HG03095 (cell line): ENCODE data around the gene ACTG1.

ENCODE experiments used
- ATAC-seq: cut with Tn5 transposase; IDR thresholded peaks from one replicate; pipeline ENCODE4 v1.9.1; 2021; ENCODE audit warnings: moderate library complexity; ENCODE audit not compliant: unreplicated experiment

The ACTG1 gene

DNA sequence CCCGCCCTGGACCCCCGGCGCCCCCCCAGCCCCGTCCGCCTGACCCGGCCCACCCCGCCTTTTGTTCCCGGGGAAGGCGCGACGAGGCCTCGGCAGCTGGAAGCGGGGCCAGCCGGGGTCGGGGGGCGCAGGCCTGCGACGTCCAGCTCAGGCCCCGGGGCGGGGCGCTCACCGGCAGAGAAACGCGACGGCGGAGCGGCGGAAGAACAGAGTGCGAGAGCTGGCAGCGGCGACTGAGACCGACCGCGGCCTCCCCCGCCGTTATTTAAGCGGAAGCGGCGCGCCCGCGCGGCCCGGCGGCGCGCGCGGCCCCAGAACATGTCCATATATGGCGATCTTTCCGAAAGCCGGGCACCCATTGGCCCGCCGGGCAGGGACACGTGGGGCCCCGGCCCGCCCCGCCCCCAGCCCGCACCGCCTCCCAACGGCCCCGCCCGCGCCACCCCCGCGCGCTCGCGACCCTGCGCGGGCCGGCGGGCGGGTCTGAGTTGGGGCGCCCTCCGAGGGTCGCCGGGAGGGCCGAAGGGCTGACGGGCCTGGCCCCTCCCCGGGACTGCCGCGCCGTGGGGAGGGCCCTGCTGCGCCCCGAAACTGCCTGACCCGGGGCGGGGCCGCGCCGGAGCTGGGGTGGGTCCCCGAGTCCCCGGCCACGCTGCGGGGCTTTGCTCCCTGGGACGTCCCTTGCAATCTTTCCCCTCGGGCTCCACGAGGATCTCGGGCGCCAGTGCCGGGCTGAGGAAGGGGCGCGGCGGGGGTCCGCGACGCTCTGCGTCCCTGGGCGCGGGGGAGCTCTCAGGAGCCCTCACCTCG lies at the start of gene ACTG1:
Gene ACTG1, minus strand, starts transcription at position 238 of the 810 bp plus-strand sequence. CDS start 445 bp downstream, outside the sequence.
- peak; percentile 38 for ATAC-seq

DNA sequence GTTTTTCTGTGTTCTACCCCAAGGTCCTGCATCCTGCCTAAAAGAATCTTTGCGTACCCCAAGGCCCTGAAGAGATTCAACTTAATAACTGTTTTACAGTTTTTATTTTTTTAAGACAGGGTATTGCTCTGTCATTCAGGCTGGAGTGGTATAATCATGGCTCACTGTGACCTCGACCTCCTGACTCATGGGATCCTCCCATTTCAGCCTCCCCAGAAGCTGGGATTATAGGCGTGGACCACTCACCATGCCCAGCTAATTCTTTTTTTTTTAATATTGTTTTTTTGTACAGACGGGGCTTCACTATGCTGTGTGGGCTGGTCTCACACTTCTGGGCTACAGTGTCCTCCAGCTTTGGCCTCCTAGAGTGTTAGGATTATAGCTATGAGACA lies 48.9 kb upstream of the ACTG1 start:
- ATAC-seq, result no peak

DNA sequence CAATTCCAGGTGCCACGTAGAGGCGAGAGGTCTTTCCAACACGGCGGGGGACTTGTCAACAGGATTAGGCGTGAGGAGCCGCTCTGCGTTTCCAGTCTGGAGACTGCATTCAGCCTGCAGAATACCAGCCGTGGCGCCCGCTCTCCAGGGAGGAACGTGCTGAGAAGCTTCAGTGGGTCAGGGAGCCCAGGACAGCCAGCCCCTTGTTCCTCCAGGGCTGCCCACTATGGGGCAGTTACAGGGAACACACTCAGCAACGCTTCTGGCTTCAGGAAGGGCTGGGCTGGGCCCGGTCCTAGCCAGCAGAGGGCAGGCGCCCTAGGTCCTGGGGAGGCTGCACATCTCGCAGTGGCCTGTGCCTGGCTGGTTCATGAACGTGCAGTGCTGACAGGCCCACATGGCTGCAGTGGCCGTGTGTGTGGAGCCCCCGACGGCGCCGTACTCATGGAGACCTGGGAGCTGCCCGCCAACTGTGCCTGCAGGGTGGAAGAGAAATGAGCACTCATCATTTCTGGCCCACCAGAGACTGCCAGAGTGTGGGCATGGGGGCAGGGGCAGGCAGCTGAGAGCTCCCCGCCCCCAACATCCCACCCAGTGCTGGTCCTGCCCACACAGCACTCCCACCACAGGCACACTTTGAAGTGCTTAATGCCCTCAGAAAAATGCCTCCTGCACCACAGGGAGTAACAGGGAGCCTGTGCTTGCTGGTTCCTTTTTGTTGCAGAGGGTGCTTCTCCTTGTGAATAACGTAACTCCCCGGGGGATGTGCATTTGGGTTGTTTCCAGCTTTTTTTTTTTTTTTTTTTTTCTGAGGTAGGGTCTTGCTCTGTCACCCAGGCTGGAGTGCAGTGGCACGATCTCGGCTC lies 46.6 kb upstream of the ACTG1 start:
- ATAC-seq, result no peak

DNA sequence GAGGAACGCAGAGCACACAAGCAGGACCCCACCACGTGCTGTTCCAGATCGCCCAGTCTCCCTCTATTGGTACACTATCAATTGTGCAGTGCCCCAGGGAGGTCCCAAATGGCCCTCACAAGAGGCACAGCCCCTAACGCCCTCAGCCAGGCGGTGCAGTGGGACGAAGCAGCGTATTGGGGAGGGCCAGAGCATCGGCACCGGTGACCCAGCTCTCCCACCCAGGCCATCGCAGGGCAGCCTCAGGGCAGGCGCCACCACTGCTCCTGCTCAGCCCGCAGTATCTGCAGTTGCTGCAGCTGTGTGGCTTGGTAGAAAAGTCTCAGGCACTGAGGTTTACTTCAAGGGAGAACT lies 45.5 kb upstream of the ACTG1 start:
- no peak for ATAC-seq

DNA sequence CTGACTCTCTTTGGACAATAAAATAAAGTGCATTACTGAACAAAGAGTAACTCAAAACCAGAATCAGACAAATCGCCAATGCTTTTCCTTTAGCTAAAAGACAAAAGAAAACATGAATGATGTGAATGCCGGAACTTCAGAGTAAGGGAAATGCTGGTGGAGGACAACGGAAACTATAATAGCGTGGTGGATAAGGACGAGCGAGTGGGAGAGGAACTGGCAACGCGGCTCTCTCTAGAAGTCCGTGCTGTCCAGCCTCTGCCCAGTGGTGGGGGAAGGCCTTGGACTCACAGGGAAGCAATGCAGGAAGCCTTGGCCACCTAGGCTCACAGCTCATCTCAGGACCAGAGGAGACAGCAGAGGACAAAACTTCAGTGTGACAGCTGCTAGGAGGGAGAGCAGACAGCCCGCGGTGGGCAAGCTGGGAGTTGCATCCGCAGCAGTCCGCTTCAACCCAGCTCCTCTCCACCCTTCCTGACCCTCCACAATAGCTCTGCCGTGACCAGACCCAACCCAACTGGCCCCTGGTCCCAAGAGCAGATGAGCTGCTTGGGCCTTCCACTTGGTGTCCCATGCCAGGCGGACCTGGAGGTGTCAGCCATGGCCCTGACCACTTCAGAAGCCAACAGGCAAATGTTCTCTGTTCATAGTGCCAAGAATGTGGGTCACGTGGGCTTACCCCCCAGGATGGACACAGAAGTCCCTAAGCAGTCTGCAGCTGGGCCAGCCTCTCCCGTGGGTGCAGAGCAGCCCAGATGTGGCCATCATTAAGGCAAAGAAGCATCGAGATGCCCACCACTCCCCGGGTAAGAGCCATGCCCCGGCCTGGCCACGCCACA lies 44.9 kb upstream of the ACTG1 start:
- no peak for ATAC-seq

DNA sequence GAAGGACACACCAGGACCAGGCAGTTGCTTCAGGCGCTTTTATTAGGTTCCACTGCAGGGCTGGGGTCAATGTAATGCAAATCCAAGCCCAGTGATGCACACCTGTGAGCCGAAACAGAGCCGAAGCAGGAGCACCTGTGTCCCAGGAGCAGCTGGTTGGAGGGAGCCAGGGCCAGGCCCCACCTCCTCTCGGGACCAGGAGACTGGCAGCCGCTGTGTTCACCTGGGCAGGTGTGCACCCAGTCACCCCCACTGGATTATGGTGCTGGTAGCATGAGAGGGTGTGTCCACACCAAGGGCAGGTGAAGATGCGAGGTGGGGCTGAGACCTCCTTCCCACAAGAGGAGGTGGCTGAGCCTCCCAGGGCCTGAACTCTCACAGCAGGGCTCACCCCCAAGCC lies 44.3 kb upstream of the ACTG1 start:
- ATAC-seq, result no peak

DNA sequence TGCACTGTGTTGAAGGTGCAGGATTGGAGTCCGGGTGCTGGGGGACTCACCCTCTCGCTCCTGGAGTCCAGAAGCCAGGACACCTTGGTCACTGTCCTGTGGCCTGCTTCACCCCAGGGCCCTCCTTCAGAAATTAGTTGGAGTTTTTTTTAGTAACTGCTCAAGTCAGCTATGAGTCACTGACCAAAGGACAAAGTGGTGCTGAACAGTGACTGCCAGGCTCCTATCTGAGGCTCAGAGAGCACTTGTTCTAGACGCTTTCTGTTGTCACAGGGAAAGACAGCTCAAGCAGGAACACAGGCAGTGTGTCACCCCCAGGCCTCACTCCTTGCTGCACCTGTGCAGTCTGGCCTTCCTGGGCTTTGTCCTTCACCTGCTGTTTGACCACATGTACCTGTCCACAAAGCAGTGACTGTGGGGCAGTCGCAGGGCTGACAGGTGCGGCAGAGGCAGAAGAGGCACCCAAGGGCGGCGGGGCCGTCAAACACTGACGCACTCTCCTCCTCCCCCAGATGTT lies 43.6 kb upstream of the ACTG1 start:
- no peak for ATAC-seq

DNA sequence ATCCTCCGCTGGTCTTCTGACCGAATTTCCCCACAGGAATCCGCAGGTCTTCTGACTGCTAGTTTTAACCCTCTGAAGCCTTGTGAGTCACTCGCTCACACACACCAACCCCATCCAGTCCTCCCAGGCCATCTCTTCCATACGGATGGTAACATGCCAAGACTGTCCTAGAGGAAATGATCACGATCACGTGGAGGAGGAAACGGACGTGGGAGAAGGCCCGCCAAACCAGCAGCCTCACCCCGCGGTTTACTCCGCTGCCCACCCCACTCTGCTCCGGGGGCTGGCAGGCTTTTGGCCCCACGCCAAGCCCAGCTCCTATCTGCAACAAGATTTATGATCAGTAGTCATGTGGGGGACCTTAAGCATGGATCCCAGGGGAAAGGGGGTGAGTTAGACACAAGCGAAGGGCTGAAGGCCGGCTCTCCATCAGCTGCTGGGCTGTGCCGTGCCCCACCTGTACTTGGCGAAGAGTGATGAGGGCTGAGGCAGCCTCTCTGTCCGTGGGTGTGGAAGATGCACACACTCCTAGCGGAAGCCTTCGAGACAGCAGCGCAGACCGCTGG lies 41.1 kb upstream of the ACTG1 start:
- no peak for ATAC-seq

DNA sequence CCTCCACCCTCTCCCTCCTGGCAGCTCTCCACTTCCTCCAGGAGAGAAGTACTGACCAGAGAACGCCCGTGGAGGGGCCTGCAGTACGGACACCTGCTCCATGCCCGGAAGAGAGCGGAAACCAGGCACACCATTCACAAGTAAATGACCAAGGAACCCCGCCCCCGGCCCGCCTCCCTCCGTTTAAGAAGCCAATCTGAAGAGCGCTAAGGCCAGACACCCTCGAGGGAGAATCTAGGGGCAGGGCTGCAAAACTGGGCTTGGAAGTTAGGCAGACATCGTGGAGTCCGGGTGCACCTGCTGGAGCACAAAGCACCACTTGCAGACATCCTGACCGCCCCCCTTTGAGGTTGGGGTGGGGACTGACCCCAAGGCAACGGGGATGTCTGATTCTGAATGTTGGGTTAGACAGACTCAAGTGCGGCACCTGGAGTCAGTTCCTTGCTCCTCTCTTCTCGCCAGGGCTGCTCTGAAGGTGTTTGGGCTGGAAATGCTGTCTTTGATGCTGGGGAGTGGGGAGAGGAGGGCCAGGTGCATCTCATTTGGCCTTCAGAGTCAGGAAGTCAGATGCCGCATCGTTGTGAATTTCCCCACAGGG lies 40.5 kb upstream of the ACTG1 start:
- peak; percentile 32 for ATAC-seq

DNA sequence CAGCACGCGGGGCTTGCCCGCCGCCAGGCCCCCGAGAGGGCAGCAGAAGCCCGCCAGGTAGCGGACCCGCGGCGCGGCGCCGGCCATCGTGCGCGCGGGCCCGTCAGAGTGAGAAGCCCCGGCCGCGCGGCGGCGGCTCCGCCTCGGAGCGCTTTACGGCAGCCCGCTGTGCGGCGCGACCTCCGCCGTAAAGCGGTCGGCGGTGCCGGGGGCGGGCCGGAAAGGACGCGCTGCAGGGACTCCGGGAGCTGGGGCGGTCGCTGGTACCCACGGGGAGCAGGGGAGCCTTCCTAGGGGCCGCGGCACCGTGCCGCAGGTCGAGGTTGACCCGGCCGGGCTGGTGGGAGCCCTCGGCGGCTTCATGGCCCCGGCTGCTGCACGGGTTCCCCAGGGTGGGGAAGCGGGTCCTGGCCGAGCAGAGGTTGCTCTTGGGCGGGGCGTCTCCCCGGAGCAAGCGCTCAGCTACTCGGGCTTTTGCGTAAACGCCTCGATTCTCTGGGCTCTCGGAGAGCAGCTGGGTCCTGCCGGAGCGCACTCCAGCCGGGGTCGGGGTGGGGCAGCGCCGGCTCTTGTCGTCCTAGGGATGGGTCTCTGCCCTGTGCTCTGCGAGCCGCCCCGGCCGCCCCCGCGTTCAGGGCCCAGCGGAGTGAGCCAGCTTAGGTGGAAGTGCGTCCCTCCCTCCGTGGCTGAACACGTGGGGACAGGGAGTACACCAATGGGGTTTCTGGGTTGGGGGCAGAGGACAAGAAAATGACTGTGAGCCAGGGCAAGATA lies 39.8 kb upstream of the ACTG1 start, which contains the start of gene FAAP100:
Gene FAAP100, minus strand, starts transcription at position 110 of the 774 bp plus-strand sequence. Its CDS starts 23 bp downstream, at position 87.
- peak; percentile 37 for ATAC-seq

DNA sequence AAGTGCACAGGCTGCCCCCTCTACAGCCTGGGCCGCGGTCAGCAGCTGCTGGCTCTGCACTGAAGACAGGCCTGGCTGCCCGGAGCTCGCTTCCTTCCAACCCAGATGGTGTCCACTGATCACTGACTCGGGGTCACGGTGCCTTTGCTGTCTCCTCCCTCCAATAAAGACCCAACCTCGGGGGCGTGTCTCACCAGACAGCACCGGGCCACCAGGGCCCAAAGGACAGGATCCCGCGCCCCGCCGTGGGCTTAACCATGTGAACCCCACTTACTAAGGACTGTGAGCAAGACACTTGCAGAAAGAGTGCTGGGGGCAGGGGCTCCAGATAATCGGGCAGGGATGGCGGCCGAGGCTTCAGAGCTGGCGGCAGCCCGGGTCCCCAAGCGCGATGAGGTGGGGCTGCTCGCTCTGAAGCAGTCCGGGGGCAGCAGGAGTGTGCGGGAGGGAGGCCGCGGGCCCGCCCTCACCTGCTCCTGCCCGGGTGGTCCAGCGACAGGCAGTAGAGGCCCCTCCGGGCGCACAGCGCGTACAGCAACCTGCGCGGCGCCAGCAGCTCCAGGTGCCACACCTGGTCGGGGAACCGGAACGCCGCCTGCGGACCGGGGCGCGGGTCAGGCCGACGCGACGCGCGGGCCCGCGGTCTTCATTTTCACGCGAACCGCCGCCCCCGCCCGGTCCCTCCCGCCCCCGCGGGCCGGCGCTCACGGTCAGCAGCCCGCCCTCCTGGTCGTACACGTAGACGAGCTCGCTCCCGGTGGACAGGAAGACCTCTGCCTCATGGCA lies 39.1 kb upstream of the ACTG1 start:
- ATAC-seq, result peak; percentile 10

DNA sequence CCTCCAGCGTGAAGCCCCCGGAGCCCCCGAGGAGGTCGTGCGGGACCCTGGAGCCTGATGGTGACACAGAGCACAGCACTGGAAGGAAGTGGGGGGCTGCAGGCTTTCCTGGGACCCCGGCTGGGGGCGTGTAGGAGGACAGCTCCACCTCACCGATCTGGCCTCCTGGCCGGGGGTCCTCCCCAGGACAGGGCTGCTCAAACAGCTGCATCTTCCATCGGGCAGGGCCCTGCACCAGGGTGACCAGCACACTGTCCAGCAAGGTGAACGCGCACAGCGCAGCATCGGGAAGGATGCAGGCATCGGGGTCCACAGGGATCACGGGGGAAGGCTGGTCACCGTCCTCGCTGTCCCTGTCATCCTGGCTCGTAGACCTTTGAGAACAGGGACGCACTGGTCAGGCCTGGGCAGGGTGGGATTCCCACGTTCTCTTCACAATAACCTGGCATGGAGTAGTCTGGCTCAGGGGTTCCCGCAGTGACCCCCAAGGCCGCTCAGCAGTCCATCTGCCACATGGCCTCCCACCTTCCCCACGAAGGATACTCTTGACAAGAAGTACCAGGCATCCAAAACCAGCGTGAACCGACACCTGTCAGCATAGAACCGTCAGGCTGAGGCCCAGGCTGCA lies 38.3 kb upstream of the ACTG1 start:
- no peak for ATAC-seq

DNA sequence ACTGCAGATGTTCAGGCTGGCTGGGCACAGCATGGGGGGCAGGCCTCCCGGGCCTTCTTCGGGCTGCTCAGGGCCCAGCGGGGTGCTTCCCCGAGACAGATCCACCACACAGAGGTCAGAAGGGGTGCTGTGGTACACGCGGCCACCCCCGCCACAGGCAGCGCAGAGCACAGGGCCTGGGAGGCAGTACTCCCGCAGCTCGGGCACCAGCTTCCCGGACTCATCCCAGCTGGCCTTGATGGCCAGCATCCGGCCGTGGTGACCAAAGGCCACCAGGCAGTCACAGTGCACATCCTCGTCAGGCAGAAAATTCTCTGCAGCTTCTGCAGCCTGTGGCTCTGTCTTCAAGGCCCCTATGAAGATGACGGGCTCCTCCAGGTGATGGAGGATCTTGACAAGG lies 37.7 kb upstream of the ACTG1 start:
- no peak for ATAC-seq

DNA sequence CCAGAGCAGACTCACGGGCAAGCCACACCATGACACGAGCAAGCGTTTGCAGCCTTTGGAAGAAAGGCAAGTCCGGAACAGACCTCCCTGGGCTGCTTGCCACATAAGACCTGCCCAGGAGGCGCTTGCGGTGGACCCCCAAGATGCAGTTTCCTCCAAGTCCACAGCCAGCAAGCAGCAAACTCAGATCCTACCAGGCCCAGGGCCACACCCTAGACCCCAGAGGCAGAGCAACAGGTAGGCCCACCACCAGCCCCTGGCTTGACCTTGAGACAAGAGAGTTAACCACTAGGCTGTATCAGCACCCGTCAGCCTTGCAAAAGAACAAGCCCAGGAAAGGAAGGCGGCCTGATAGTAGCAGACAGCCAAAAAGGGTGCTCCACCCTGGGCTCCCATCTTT lies 37.2 kb upstream of the ACTG1 start:
- ATAC-seq, result no peak

DNA sequence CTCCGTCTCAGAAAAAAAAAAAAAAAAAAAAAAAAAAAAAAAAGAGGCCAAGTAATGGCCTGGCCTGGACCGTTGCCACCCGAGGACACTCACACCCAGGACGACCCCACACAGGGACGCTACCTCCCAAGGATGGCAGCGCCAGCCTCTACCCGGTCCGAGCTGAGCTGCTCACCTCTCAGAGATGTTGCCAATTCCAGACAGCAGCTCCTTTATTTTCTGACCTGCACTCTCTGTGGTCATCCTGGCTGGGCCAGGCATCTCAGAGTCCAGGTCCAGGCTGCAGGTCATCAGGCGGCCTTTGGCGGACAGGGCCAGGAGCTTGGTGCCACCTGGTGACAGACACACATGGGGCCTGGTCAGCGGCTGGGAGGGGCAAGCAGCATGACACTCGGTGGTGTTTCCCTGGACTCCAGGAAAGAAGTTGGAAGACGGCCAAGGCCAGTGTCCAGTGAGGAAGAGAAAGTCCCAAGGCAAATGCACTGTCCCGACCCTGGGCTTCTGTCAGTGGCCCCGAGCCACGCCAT lies 36.5 kb upstream of the ACTG1 start:
- ATAC-seq, result no peak

DNA sequence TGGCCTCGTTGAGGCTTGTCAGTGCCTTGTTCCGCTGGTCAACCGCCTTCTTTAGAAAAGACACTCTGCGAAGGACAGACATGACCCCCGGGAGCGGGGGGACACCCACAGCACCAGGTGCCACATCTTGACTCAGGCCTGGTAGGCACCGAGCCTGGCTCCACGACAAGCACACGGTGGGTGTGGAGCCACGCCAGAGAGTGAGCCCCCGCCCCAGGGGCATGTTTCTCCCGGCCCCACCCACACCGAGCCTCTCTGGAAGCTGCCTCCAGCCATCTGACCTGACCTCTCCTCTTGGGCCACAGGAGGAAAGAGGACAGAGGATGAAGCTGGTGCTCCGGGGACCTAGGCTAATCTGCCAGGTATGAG lies 35.0 kb upstream of the ACTG1 start:
- ATAC-seq, result no peak

DNA sequence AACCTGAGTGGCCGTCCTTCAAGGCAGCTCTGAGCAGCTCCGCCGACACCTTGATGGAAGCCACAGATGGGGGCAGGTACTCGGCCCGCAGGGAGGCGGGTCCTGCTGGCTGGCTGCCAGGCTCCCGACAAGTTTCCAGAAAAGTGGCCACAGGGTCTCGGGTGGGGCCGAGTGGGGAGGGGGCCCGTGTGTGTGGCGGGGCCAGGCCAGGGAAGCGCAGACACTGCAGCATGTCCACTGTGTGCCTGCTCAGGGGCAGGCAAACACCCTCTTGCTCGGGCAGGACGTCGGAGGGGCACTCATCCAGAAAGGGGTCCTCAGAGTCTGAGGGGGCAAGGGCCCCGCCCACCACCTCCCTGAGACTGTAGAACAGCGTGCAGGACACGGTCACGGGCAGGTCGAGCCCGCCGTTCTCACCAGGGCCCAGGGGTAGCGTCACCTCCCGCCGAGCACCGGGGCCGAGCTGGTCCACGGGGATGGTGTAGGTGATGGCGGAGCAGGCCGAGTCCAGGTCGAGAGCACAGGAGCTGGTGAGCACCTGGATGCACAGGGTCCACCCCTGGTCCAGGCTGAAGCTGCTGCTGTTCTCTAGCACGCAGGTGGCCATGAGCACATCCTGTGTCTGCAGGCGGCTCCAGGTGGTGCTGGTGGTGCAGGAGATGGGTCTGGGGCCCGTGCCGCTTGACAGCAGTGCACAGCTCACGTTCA lies 34.5 kb upstream of the ACTG1 start:
- ATAC-seq, result no peak
